GM23338 (cell line): ENCODE data around the gene ZNF550. TPM values are rescaled to one million over a fixed set of nuclear protein-coding genes. Genes with fewer than 3 reads are reported as not detected.

Experiments
- ATAC-seq: fragments of 200-7000 bp; cut with Tn5 transposase; 3 replicates; pipeline ENCODE4 v1.9.1; 2020
- DNase-seq: peaks from one replicate; pipeline ENCODE4 v3.0.0-alpha.2; 2015; ENCODE audit warnings: low spot score
- H2AFZ ChIP-seq: fragments of 200-600 bp; sonication (generic); 2 replicates; pipeline ENCODE4 v1.8.0; 2016; ENCODE audit warnings: antibody characterized with exemption, mild to moderate bottlenecking, moderate library complexity
- H3F3A ChIP-seq: fragments of 200-600 bp; sonication (generic); replicated peaks from 2 replicates; pipeline ENCODE4 v1.8.0; 2017; ENCODE audit warnings: antibody characterized with exemption, mixed run types, low read depth
- H3K27ac ChIP-seq: fragments of 200-600 bp; sonication (generic); 2 replicates; pipeline ENCODE4 v1.6.1; 2016; ENCODE audit warnings: low read depth
- H3K27me3 ChIP-seq: fragments of 200-600 bp; sonication (generic); 2 replicates; pipeline ENCODE4 v1.8.0; 2016; ENCODE audit warnings: mild to moderate bottlenecking, mixed run types, moderate library complexity; ENCODE audit not compliant: insufficient read depth
- H3K36me3 ChIP-seq: fragments of 200-600 bp; sonication (generic); 2 replicates; pipeline ENCODE4 v1.8.0; 2016; ENCODE audit warnings: mild to moderate bottlenecking; ENCODE audit not compliant: insufficient read depth
- H3K4me1 ChIP-seq: fragments of 200-600 bp; sonication (generic); 2 replicates; pipeline ENCODE4 v1.8.0; 2016; ENCODE audit warnings: mild to moderate bottlenecking, moderate library complexity; ENCODE audit not compliant: insufficient read depth
- H3K4me2 ChIP-seq: fragments of 200-600 bp; sonication (generic); 2 replicates; pipeline ENCODE4 v1.7.1; 2017; ENCODE audit warnings: mixed run types
- H3K4me3 ChIP-seq: fragments of 200-600 bp; sonication (generic); 2 replicates; pipeline ENCODE4 v1.6.1; 2016; ENCODE audit warnings: mixed run types
- H3K79me2 ChIP-seq: fragments of 200-600 bp; sonication (generic); replicated peaks from 2 replicates; pipeline ENCODE4 v1.8.0; 2017; ENCODE audit warnings: mild to moderate bottlenecking; ENCODE audit not compliant: insufficient read depth
- H3K9me2 ChIP-seq: fragments of 200-600 bp; sonication (generic); 2 replicates; pipeline ENCODE4 v1.8.0; 2017; ENCODE audit not compliant: insufficient read depth
- H4K20me1 ChIP-seq: fragments of 200-600 bp; sonication (generic); replicated peaks from 2 replicates; pipeline ENCODE4 v1.8.0; 2017; ENCODE audit warnings: mild to moderate bottlenecking; ENCODE audit not compliant: insufficient read depth
- H3K27ac Mint-ChIP-seq: 2 replicates; pipeline ENCODE4 v1.8.0; 2020; ENCODE audit warnings: inconsistent platforms, mild to moderate bottlenecking, moderate library complexity, mixed read lengths
- H3K27me3 Mint-ChIP-seq: 3 replicates; pipeline ENCODE4 v1.8.0; 2022; ENCODE audit warnings: low read depth, mild to moderate bottlenecking, moderate library complexity, mixed read lengths, inconsistent platforms; ENCODE audit not compliant: insufficient read depth, poor library complexity
- H3K36me3 Mint-ChIP-seq: 3 replicates; pipeline ENCODE4 v1.8.0; 2021; ENCODE audit warnings: low read depth, mild to moderate bottlenecking, inconsistent platforms, moderate library complexity, mixed read lengths
- H3K4me1 Mint-ChIP-seq: 3 replicates; pipeline ENCODE4 v1.8.0; 2020; ENCODE audit warnings: mild to moderate bottlenecking, inconsistent platforms, mixed read lengths
- H3K4me3 Mint-ChIP-seq: 3 replicates; pipeline ENCODE4 v1.8.0; 2021; ENCODE audit warnings: moderate library complexity, mild to moderate bottlenecking, inconsistent platforms, mixed read lengths
- H3K9me3 Mint-ChIP-seq: 3 replicates; pipeline ENCODE4 v1.8.0; 2020; ENCODE audit warnings: moderate library complexity, mild to moderate bottlenecking, inconsistent platforms, mixed read lengths
- CREB1 ChIP-seq: fragments of 250-450 bp; sonication (Bioruptor Pico); IDR thresholded peaks from 2 replicates; pipeline ENCODE4 v1.5.0; 2020; ENCODE audit warnings: low read depth, mild to moderate bottlenecking, moderate library complexity
- CTCF ChIP-seq, 2 experiments: fragments of 200-600 bp in 1 of 2; sonication (generic) in 1 of 2; conservative IDR thresholded peaks; 2 replicates each; pipeline versions ENCODE4 v1.5.1 to v1.6.1; 2016 to 2017; ENCODE audit warnings: antibody characterized with exemption in 2 of 2, low read depth in 2 of 2, mild to moderate bottlenecking in 2 of 2, moderate library complexity in 1 of 2
- ETS1 ChIP-seq: IDR thresholded peaks from 2 replicates; pipeline ENCODE4 v1.6.1; 2016; ENCODE audit warnings: antibody characterized with exemption
- EZH2 ChIP-seq: fragments of 200-600 bp; sonication (generic); IDR thresholded peaks from one replicate; pipeline ENCODE4 v1.8.0; 2017; ENCODE audit warnings: antibody characterized with exemption, mild to moderate bottlenecking, low read depth; ENCODE audit not compliant: unreplicated experiment
- EZH2phosphoT487 ChIP-seq: fragments of 200-600 bp; sonication (generic); IDR thresholded peaks from one replicate; pipeline ENCODE4 v1.8.1; 2018; ENCODE audit warnings: antibody characterized with exemption; ENCODE audit not compliant: unreplicated experiment
- JUNB ChIP-seq: IDR thresholded peaks from one replicate; pipeline ENCODE4 v1.6.1; 2016; ENCODE audit warnings: antibody characterized with exemption; ENCODE audit not compliant: unreplicated experiment
- NANOG ChIP-seq: IDR thresholded peaks from 2 replicates; pipeline ENCODE4 v1.6.1; 2016; ENCODE audit warnings: antibody characterized with exemption, borderline replicate concordance
- POLR2AphosphoS5 ChIP-seq: IDR thresholded peaks from 2 replicates; pipeline ENCODE4 v1.6.1; 2016; ENCODE audit warnings: antibody characterized with exemption, low read depth
- REST ChIP-seq: IDR thresholded peaks from one replicate; pipeline ENCODE4 v1.6.1; 2018; ENCODE audit warnings: antibody characterized with exemption; ENCODE audit not compliant: unreplicated experiment
- STAT1 ChIP-seq: IDR thresholded peaks from one replicate; pipeline ENCODE4 v1.6.1; 2016; ENCODE audit warnings: antibody characterized with exemption; ENCODE audit not compliant: unreplicated experiment
- ZNF114 ChIP-seq: fragments of 250-450 bp; sonication (Bioruptor Pico); IDR thresholded peaks from 2 replicates; pipeline ENCODE4 v1.5.0; 2020; ENCODE audit warnings: mild to moderate bottlenecking, moderate library complexity
- ZNF331 ChIP-seq: fragments of 250-450 bp; sonication (Bioruptor Pico); IDR thresholded peaks from 2 replicates; pipeline ENCODE4 v1.5.0; 2020; ENCODE audit warnings: low read depth, mild to moderate bottlenecking, moderate library complexity
- ZNF462 ChIP-seq: fragments of 250-450 bp; sonication (Bioruptor Pico); IDR thresholded peaks from 2 replicates; pipeline ENCODE4 v1.5.0; 2020; ENCODE audit warnings: mild to moderate bottlenecking, moderate library complexity
- polyA plus RNA-seq: library from polyadenylated mRNA; unstranded; fragments of >200 nt; fragmentation: Nextera tagmentation; extraction: Ambion mirVana; gene quantifications from 2 replicates; pipeline ENCODE4 v1.2.1, GENCODE V29; 2016
- total RNA-seq: library from RNA; depleted of rRNA; stranded (reverse); fragments of >200 nt; shearing (Covaris generic); gene quantifications from 2 replicates; pipeline ENCODE4 v1.2.3, GENCODE V29; 2014

Gene ZNF550
- total and polyA plus RNA-seq, 2 experiments from 2014 or later, result 5.7 to 14.7 TPM

GRCh38 chr19:57546513-57546912 lies 13.2 kb downstream of the ZNF550 start:
- Histone ChIP-seq H3K79me2 (no peaks in the 10 kb centered on the region; the same call in 1 of the 2 replicates), H3K9me2 (no peaks in the 10 kb centered on the region), H3K4me2 (no peak overlapping the region), H2AFZ (no peak overlapping the region), H3F3A (no peaks in the 10 kb centered on the region), H3K4me1 (no peaks in the 10 kb centered on the region), H3K27ac (no peak overlapping the region), H3K36me3 (peaks cover 55% of the 10 kb centered on the region), H3K4me3 (no peak overlapping the region), H3K27me3 (no peaks in the 10 kb centered on the region), H4K20me1 (peaks cover 9% of the 10 kb centered on the region)
- no peak overlapping the region for H3K27ac Mint-ChIP-seq
- TF ChIP-seq ZNF462, result no peak
- no peak for TF ChIP-seq ETS1
- no peak for TF ChIP-seq ZNF331 (CRISPR knock-in tag)
- no peak for TF ChIP-seq REST
- TF ChIP-seq STAT1, result no peak
- no peak for TF ChIP-seq NANOG
- TF ChIP-seq EZH2, result no peak
- no peak for TF ChIP-seq ZNF114 (CRISPR knock-in tag)
- TF ChIP-seq CREB1 (CRISPR knock-in tag), result no peak
- no peak for TF ChIP-seq JUNB
- no peak for TF ChIP-seq CTCF (conservative IDR thresholded peaks at IDR 0.05; ENCODE audit: low read depth in 2 of 2)
- no peak for TF ChIP-seq POLR2AphosphoS5
- TF ChIP-seq EZH2phosphoT487, result no peak
- no peaks in the 10 kb centered on the region for H3K27me3 Mint-ChIP-seq
- no peak for DNase-seq
- H3K36me3 Mint-ChIP-seq, result peaks cover 100% of the 10 kb centered on the region
- no peak overlapping the region for H3K4me3 Mint-ChIP-seq
- no peak for ATAC-seq
- H3K4me1 Mint-ChIP-seq, result no peaks in the 10 kb centered on the region
- peaks cover 32% of the 10 kb centered on the region for H3K9me3 Mint-ChIP-seq
